KOPT-K1 (cell line): ENCODE measurements around the gene FCRL5.
"Not testable (repeated sequence)": the region's sequence is repeated elsewhere in the genome, so short reads cannot be mapped to it uniquely, and the experiment has no call there.

Experiments
- H3K27ac ChIP-seq: fragments of 200-600 bp; sonication (generic); 2 replicates; pipeline ENCODE4 v1.5.1; 2016; ENCODE audit warnings: antibody characterized with exemption, mild to moderate bottlenecking, low read depth, low read length; ENCODE audit not compliant: poor library complexity, severe bottlenecking
- H3K36me3 ChIP-seq: fragments of 200-600 bp; sonication (generic); 2 replicates; pipeline ENCODE4 v1.5.1; 2017; ENCODE audit warnings: antibody characterized with exemption, mild to moderate bottlenecking, low read length, moderate library complexity; ENCODE audit not compliant: insufficient read depth
- H3K9me3 ChIP-seq: fragments of 200-600 bp; sonication (generic); 2 replicates; pipeline ENCODE4 v1.5.1; 2017; ENCODE audit warnings: antibody characterized with exemption, low read length, mild to moderate bottlenecking; ENCODE audit not compliant: insufficient read depth, poor library complexity, severe bottlenecking

The FCRL5 gene

GRCh38 chr1:157509546-157510232 lies 42.6 kb downstream of the FCRL5 start:
- Histone ChIP-seq H3K9me3 (no peaks in the 10 kb centered on the region), H3K36me3 (no peaks in the 10 kb centered on the region), H3K27ac (no peak overlapping the region)

GRCh38 chr1:157505481-157506272 lies 46.6 kb downstream of the FCRL5 start:
- H3K36me3 ChIP-seq, result no peaks in the 10 kb centered on the region
- no peaks in the 10 kb centered on the region for H3K9me3 ChIP-seq
- H3K27ac ChIP-seq, result no peak overlapping the region

GRCh38 chr1:157504646-157505045 lies 47.7 kb downstream of the FCRL5 start:
- Histone ChIP-seq H3K9me3 (no peaks in the 10 kb centered on the region), H3K36me3 (no peaks in the 10 kb centered on the region), H3K27ac (no peak overlapping the region)

GRCh38 chr1:157499521-157499920 lies 52.8 kb downstream of the FCRL5 start:
- H3K9me3 ChIP-seq, result no peaks in the 10 kb centered on the region
- no peak overlapping the region for H3K27ac ChIP-seq
- H3K36me3 ChIP-seq, result no peaks in the 10 kb centered on the region

DNA sequence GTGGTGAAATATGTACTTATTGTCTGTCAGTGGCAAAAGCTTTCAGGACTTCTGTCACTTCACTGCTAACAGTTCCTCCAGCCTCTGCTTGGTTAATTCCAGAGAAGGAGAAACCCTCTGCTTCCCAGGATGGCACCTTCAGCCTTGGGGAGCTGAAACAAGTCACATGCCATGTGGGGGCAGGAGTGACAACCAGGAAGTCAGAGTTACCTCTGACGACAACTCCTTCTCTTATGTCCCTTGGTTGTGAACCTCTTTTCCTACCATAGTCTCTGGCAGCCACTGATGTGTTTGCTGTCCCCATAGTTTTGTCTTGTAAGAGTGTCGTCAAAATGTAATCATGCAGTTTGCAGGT lies 53.6 kb downstream of the FCRL5 start:
- Histone ChIP-seq H3K9me3 (no peaks in the 10 kb centered on the region), H3K36me3 (no peaks in the 10 kb centered on the region), H3K27ac (no peak overlapping the region)

DNA sequence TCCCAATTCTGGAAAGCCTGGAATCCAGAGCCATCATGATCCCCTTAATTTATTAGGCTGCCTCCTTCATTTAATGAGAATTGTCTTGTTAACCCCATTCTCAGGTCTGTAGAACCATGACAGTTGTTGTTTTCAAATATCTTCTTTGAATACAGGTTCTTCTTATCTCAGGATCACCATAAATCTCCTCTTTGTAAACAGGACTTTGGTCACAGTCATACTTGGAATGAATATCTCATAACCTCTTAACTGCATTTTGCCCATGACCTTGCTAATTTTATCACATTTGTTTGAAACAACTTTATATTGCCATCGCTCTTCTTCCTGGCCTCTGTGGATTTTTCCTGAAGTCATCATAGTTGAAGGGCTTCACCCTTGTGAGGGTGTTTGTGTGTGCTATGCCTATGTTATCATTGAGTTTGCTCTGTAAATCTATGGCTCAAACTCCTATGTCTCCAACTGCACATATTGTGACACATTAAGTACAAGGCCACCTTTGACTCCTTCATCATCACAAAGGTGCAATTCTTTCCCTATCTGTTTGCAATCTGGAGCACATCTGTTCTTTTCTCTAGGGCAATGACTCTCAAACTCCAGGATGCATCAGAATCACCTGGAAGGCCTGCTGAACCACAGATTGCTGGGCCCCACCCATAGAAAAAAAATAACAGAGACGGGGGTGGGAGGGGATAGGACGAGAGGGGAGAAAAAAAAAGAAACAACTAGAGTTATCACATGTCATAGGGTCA lies 54.2 kb downstream of the FCRL5 start:
- Histone ChIP-seq H3K27ac (no peak overlapping the region), H3K9me3 (no peaks in the 10 kb centered on the region), H3K36me3 (no peaks in the 10 kb centered on the region)

- H3K36me3 ChIP-seq, result no peaks in the 10 kb centered on the region
- H3K9me3 ChIP-seq, result no peaks in the 10 kb centered on the region
- no peak overlapping the region for H3K27ac ChIP-seq
Measured at GRCh38 chr1:157497284-157497683, 55.0 kb downstream of the FCRL5 start.

DNA sequence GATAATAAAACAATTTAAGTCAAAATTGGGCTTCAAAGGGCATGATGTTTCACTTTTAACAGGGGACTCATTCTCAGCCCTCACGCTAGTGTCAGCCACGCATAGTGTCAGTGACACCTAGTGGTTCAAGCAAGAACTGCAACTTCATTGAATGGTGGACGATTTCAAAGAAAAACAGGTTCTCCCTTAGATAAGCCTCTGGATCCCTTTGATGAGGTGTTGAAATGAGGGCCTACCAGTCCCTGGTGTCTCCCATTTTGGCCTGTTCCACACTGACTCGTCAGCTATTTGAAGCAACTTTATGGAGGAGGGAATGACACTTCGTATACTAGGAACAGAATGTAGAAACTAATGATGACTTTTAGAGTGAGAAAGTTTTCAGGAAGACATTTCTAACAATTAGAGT lies 56.2 kb downstream of the FCRL5 start:
- Histone ChIP-seq H3K27ac (no peak overlapping the region), H3K36me3 (no peaks in the 10 kb centered on the region), H3K9me3 (no peaks in the 10 kb centered on the region)

DNA sequence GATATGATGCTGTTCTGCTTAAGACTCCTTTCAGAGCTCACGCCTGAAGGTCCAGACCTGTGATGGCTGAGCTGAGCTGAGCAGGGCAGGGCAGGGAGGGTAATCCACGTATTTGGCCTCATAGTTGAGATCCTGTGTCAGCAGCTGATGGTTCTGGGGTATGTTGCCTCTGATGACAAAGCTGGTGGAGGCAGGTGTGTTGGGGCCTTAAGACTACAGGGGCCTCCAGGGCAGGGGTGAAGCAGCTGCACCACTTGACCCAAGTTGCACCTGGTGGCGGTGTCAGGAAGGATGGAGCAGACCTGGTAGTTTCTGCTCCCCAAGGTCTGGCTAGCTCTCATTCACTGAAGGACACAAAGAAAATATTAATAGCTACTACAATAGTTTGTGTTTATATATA lies 57.0 kb downstream of the FCRL5 start:
- Histone ChIP-seq H3K36me3 (no peaks in the 10 kb centered on the region), H3K9me3 (no peaks in the 10 kb centered on the region), H3K27ac (no peak overlapping the region)

GRCh38 chr1:157494093-157494492 lies 58.2 kb downstream of the FCRL5 start:
- no peaks in the 10 kb centered on the region for H3K9me3 ChIP-seq
- H3K27ac ChIP-seq, result no peak overlapping the region
- H3K36me3 ChIP-seq, result no peaks in the 10 kb centered on the region

- no peaks in the 10 kb centered on the region for H3K36me3 ChIP-seq
- no peaks in the 10 kb centered on the region for H3K9me3 ChIP-seq
- H3K27ac ChIP-seq, result no peak overlapping the region
Measured at GRCh38 chr1:157490467-157491165, 61.7 kb downstream of the FCRL5 start.

- H3K36me3 ChIP-seq, result no peaks in the 10 kb centered on the region
Measured at GRCh38 chr1:157488156-157488555, 64.2 kb downstream of the FCRL5 start.

DNA sequence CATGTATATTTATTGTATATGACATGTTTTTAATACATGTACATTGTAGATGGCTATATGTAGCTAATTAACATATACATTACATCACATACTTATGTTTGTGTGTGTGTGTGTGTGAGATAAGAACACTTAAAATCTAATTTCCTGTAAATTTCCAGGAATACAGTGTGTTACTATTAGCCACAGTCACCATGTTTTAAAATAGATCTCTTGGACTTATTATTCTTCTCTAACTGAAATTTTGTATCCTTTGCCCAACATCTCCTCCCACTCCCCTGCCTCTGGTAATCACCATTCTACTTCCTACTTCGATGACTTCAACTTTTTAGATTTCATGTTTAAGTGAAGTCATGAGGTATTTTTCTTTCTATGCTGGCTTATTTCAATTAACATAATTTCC lies 64.8 kb downstream of the FCRL5 start:
- no peaks in the 10 kb centered on the region for H3K36me3 ChIP-seq
- no peak overlapping the region for H3K27ac ChIP-seq
- H3K9me3 ChIP-seq, result no peaks in the 10 kb centered on the region

More at GRCh38 chr1:157488156-157488555, 64.2 kb downstream of the FCRL5 start:
- H3K9me3 ChIP-seq, result no peaks in the 10 kb centered on the region
- H3K27ac ChIP-seq, result no peak overlapping the region

- Histone ChIP-seq H3K9me3 (no peaks in the 10 kb centered on the region), H3K27ac (no peak overlapping the region), H3K36me3 (no peaks in the 10 kb centered on the region)
Measured at GRCh38 chr1:157487096-157487495, 65.2 kb downstream of the FCRL5 start.

- H3K36me3 ChIP-seq, H3K9me3 ChIP-seq, H3K27ac ChIP-seq: not testable (repeated sequence)
Measured at GRCh38 chr1:157486400-157486799, 65.9 kb downstream of the FCRL5 start.
